H1 (cell line): ENCODE measurements around the gene ZNF24.

Source experiments
- CBX5 ChIP-seq: fragments of 300-800, 300-1000 bp; sonication (generic); IDR thresholded peaks from 2 replicates; pipeline ENCODE4 v1.7.1; 2016; ENCODE audit warnings: antibody characterized with exemption, low read length, low read depth
- CHD1 ChIP-seq: IDR thresholded peaks from 2 replicates; pipeline ENCODE4 v1.6.1; 2012; ENCODE audit warnings: low read depth, low read length, improper control_type of control experiment
- CREB1 ChIP-seq: IDR thresholded peaks from 2 replicates; pipeline ENCODE4 v1.6.1; 2012; ENCODE audit warnings: inconsistent platforms
- CTCF ChIP-seq, 3 experiments: IDR thresholded peaks; 1 replicate in 2 of 3; 2 replicates in 1 of 3; pipeline versions ENCODE4 v1.5.1 to v1.6.1; 2011; ENCODE audit warnings: low read length in 3 of 3, mild to moderate bottlenecking in 3 of 3, inconsistent platforms in 2 of 3, low read depth in 1 of 3, moderate library complexity in 1 of 3; ENCODE audit not compliant: insufficient read depth in 1 of 3; ENCODE audit errors: control extremely low read depth in 1 of 3
- EZH2 ChIP-seq: fragments of 200-600 bp; sonication (generic); IDR thresholded peaks from 2 replicates; pipeline ENCODE4 v1.7.1; 2012; ENCODE audit warnings: low read depth, mild to moderate bottlenecking, moderate library complexity, low read length, inconsistent platforms; ENCODE audit not compliant: severe bottlenecking
- HDAC6 ChIP-seq: IDR thresholded peaks from one replicate; pipeline ENCODE4 v1.7.1; 2012; ENCODE audit warnings: low read depth, mild to moderate bottlenecking, inconsistent platforms, low read length, moderate library complexity
- RAD21 ChIP-seq, 2 experiments: IDR thresholded peaks in 1 of 2; conservative IDR thresholded peaks in 1 of 2; 2 replicates each; pipeline ENCODE4 v1.6.1; 2011; ENCODE audit warnings: low read depth in 2 of 2, low read length in 2 of 2, improper control_type of control experiment in 1 of 2, inconsistent platforms in 1 of 2, mild to moderate bottlenecking in 1 of 2, moderate library complexity in 1 of 2
- RFX5 ChIP-seq: IDR thresholded peaks from 2 replicates; pipeline ENCODE4 v1.6.1; 2011; ENCODE audit warnings: low read depth, low read length, improper control_type of control experiment, borderline replicate concordance
- SP1 ChIP-seq: IDR thresholded peaks from 2 replicates; pipeline ENCODE4 v1.6.1; 2011; ENCODE audit warnings: low read depth, low read length

DNA sequence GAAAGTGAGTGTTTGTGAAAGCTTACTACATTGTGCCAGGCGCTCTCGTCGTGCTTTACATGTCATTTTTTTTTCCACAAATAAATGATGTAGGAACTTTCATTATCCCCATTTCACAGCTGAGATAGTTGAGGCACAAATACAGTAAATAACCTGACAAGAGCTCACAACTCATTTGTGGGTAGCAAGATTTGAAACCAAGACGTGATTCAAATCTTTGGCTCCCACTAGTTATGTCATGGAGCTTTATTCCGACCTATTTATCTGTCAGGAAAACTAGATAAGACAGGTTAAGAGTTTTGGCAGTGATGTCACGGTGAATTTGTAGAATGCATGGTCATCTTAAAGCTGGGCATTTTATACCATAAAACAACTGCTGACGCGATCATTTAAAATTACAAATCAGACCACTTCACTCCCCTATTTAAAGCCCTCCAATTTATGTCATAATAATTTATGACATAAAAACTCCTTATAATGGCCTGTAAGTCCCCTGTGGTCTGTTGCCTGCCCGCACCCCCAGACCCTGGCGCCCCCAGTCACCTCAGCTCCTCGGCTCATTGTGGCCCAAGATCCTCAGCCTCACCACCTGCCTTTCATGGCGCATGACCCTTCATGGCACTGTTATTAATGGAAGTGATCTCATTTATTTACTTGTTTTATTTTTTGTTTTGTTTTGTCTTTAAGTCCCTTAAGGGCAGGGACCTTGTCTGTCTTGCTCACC, 678 bp upstream of the ZNF24 start:
- TF ChIP-seq CTCF (IDR thresholded peaks at IDR 0.05; ENCODE audit: control extremely low read depth in 1 of 3, insufficient read depth in 1 of 3, low read depth in 1 of 3, low read length in 3 of 3) (no peak), RAD21 (IDR thresholded peaks at IDR 0.05 in 1 of 2, conservative IDR thresholded peaks at IDR 0.05 in 1 of 2; ENCODE audit: low read depth in 2 of 2, low read length in 2 of 2) (no peak), CREB1 (no peak), SP1 (no peak), CBX5 (no peak), EZH2 (no peak), CHD1 (no peak), RFX5 (no peak), HDAC6 (no peak)
